A673 (cell line): ENCODE measurements around the gene GRIK3. TPM values are rescaled to one million over a fixed set of nuclear protein-coding genes. Genes with fewer than 3 reads are reported as not detected.

ENCODE experiments used
- BruUV-seq: library from RNA; stranded (reverse); fragments of 400-500 nt; replicated peaks from 2 replicates; lab custom pipeline; 2021; lab: Mats Ljungman, UMichigan
- CTCF ChIA-PET: fragments of 300-600 bp; sonication (Branson Sonifier 250); formaldehyde crosslinking; loops from one replicate; lab custom pipeline; 2022; ENCODE audit warnings: antibody characterized with exemption; lab: Charles Lee
- POLR2A ChIA-PET: fragments of 300-600 bp; sonication (Branson Sonifier 250); formaldehyde crosslinking; loops from one replicate; lab custom pipeline; 2022; ENCODE audit warnings: antibody characterized with exemption; ENCODE audit not compliant: low non-redundant PET; lab: Charles Lee
- DNase-seq: peaks from one replicate; pipeline ENCODE4 v3.0.0-alpha.2; 2015; ENCODE audit warnings: low spot score
- H3K27ac ChIP-seq: fragments of 200-600 bp; sonication (generic); 2 replicates; pipeline ENCODE4 v1.5.1; 2016; ENCODE audit warnings: mixed run types, low read depth, mild to moderate bottlenecking, mixed read lengths, antibody characterized with exemption, low read length; ENCODE audit not compliant: poor library complexity, severe bottlenecking
- H3K27me3 ChIP-seq: fragments of 200-600 bp; sonication (generic); replicated peaks from 2 replicates; pipeline ENCODE4 v1.6.1; 2017; ENCODE audit warnings: mixed run types, low read depth, mild to moderate bottlenecking, mixed read lengths, antibody characterized with exemption, low read length; ENCODE audit not compliant: insufficient read depth, poor library complexity
- H3K36me3 ChIP-seq: fragments of 200-600 bp; sonication (generic); 2 replicates; pipeline ENCODE4 v1.6.1; 2016; ENCODE audit warnings: mixed run types, mild to moderate bottlenecking, mixed read lengths, antibody characterized with exemption, low read length; ENCODE audit not compliant: insufficient read depth, poor library complexity, severe bottlenecking
- H3K4me1 ChIP-seq: fragments of 200-600 bp; sonication (generic); 2 replicates; pipeline ENCODE4 v1.6.1; 2017; ENCODE audit warnings: mixed run types, mild to moderate bottlenecking, mixed read lengths, antibody characterized with exemption, low read length; ENCODE audit not compliant: insufficient read depth, poor library complexity, severe bottlenecking
- H3K4me3 ChIP-seq: fragments of 200-600 bp; sonication (generic); 2 replicates; pipeline ENCODE4 v1.5.1; 2016; ENCODE audit warnings: low read depth, mixed run types, mild to moderate bottlenecking, mixed read lengths, low read length; ENCODE audit not compliant: poor library complexity, severe bottlenecking
- H3K9me3 ChIP-seq: fragments of 200-600 bp; sonication (generic); 2 replicates; pipeline ENCODE4 v1.6.1; 2016; ENCODE audit warnings: mixed run types, low read depth, mild to moderate bottlenecking, mixed read lengths, antibody characterized with exemption, low read length; ENCODE audit not compliant: poor library complexity, severe bottlenecking
- CTCF ChIP-seq: fragments of 300-800, 200-600 bp; sonication (generic); conservative IDR thresholded peaks from 2 replicates; pipeline ENCODE4 v1.5.1; 2017; ENCODE audit warnings: low read depth, mild to moderate bottlenecking, antibody characterized with exemption, low read length, moderate library complexity, mixed read lengths
- EZH2 ChIP-seq: fragments of 200-600 bp; sonication (generic); IDR thresholded peaks from 2 replicates; pipeline ENCODE4 v1.6.1; 2017; ENCODE audit warnings: borderline replicate concordance, low read depth, mild to moderate bottlenecking, mixed read lengths, antibody characterized with exemption, low read length; ENCODE audit not compliant: poor library complexity, severe bottlenecking
- intact Hi-C: fragments of 100-400 bp; cut with micrococcal nuclease; formaldehyde crosslinking; loops from one replicate; pipeline ENCODE4 v1.10.0; 2022; ENCODE audit not compliant: unreplicated experiment
- total RNA-seq: library from RNA; stranded (reverse); gene quantifications from 2 replicates; pipeline ENCODE4 v1.2.3, GENCODE V29; 2021

The GRIK3 gene
- total RNA-seq, 1 experiment from 2014 or later, result 0.17 TPM

- BruUV-seq, result no TSS peak
- intact Hi-C loops, result no loop called here
- DNase-seq, result no peak
- Histone ChIP-seq H3K27ac (no peak overlapping the region), H3K27me3 (peaks cover 11% of the 10 kb centered on the region), H3K36me3 (no peaks in the 10 kb centered on the region), H3K9me3 (no peaks in the 10 kb centered on the region), H3K4me3 (no peak overlapping the region), H3K4me1 (no peaks in the 10 kb centered on the region)
- no peak for TF ChIP-seq EZH2
- no peak for TF ChIP-seq CTCF
- ChIA-PET POLR2A (no interaction called here), CTCF (no interaction called here)
Observed at GRCh38 chr1:36776256-36776655, 258.1 kb downstream of the GRIK3 start.

GRCh38 chr1:36775716-36776115, 258.6 kb downstream of the GRIK3 start:
- no peaks in the 10 kb centered on the region for H3K4me1 ChIP-seq
- ChIA-PET POLR2A (no interaction called here), CTCF (no interaction called here)
- H3K4me3 ChIP-seq, result no peak overlapping the region
- H3K9me3 ChIP-seq, result no peaks in the 10 kb centered on the region
- no peak overlapping the region for H3K27ac ChIP-seq
- peaks cover 11% of the 10 kb centered on the region for H3K27me3 ChIP-seq
- TF ChIP-seq EZH2 (no peak), CTCF (no peak)
- intact Hi-C loops, result no loop called here
- no peaks in the 10 kb centered on the region for H3K36me3 ChIP-seq
- no peak for DNase-seq
- no TSS peak for BruUV-seq

- H3K36me3 ChIP-seq, result no peaks in the 10 kb centered on the region
- no peak overlapping the region for H3K27ac ChIP-seq
- ChIA-PET CTCF (no interaction called here), POLR2A (no interaction called here)
- no peak for DNase-seq
- H3K9me3 ChIP-seq, result no peaks in the 10 kb centered on the region
- BruUV-seq, result no TSS peak
- H3K4me1 ChIP-seq, result no peaks in the 10 kb centered on the region
- no peak overlapping the region for H3K4me3 ChIP-seq
- intact Hi-C loops, result no loop called here
- peaks cover 11% of the 10 kb centered on the region for H3K27me3 ChIP-seq
- TF ChIP-seq EZH2 (no peak), CTCF (no peak)
Observed at GRCh38 chr1:36773827-36774541, 260.3 kb downstream of the GRIK3 start.
